Parathyroid adenoma (tissue), 2 donors: ENCODE measurements around the gene POLR3K.

Experiments
- H2AFZ ChIP-seq: fragments of 300-600 bp; sonication (generic); one replicate; pipeline ENCODE4 v1.7.0; 2017; ENCODE audit warnings: antibody characterized with exemption, mild to moderate bottlenecking
- H3K27ac ChIP-seq: fragments of 300-600 bp; sonication (generic); one replicate; pipeline ENCODE4 v1.7.0; 2017
- H3K27me3 ChIP-seq: fragments of 300-600 bp; sonication (generic); one replicate; pipeline ENCODE4 v1.7.0; 2017; ENCODE audit warnings: low read length; ENCODE audit not compliant: control insufficient read depth, insufficient read depth
- H3K36me3 ChIP-seq: fragments of 300-600 bp; sonication (generic); one replicate; pipeline ENCODE4 v1.7.0; 2017; ENCODE audit warnings: low read length; ENCODE audit not compliant: control insufficient read depth, insufficient read depth
- H3K4me1 ChIP-seq: fragments of 300-600 bp; sonication (generic); one replicate; pipeline ENCODE4 v1.7.0; 2017; ENCODE audit warnings: control low read depth
- H3K4me2 ChIP-seq: fragments of 300-600 bp; sonication (generic); one replicate; pipeline ENCODE4 v1.7.0; 2017; ENCODE audit warnings: low read length
- H3K4me3 ChIP-seq: fragments of 300-600 bp; sonication (generic); one replicate; pipeline ENCODE4 v1.7.0; 2017; ENCODE audit warnings: low read depth, low read length
- H3K79me2 ChIP-seq: fragments of 300-600 bp; sonication (generic); one replicate; pipeline ENCODE4 v1.7.0; 2017; ENCODE audit warnings: control low read depth
- H3K9ac ChIP-seq: fragments of 300-600 bp; sonication (generic); one replicate; pipeline ENCODE4 v1.7.0; 2017; ENCODE audit warnings: mild to moderate bottlenecking
- H3K9me3 ChIP-seq: fragments of 300-600 bp; sonication (generic); one replicate; pipeline ENCODE4 v1.7.0; 2017; ENCODE audit warnings: low read length; ENCODE audit not compliant: control insufficient read depth
- TF ChIP-seq, protein P1 (sequence below): fragments of 300-600 bp; sonication (generic); IDR thresholded peaks from one replicate; pipeline ENCODE4 v1.7.0; 2017; ENCODE audit warnings: antibody characterized with exemption, mild to moderate bottlenecking
- donor health status: primary hyperparathyroidism.

The POLR3K gene

DNA sequence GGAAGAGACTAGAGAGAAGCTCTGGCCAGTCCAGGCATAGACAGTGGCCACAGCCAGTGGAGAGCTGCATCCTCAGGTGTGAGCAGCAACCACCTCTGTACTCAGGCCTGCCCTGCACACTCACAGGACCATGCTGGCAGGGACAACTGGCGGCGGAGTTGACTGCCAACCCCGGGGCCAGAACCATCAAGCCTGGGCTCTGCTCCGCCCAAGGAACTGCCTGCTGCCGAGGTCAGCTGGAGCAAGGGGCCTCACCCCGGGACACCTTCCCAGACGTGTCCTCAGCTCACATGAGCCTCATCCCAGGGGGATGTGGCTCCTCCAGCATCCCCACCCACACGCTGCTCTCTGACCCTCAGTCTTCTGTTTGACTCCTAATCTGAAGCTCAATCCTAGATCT is 15.8 kb upstream of the POLR3K start:
- H3K27me3 ChIP-seq = no peaks in the 10 kb centered on the region
- no peak overlapping the region for H2AFZ ChIP-seq
- H3K9me3 ChIP-seq = no peaks in the 10 kb centered on the region
- no peaks in the 10 kb centered on the region for H3K36me3 ChIP-seq
- peaks cover 9% of the 10 kb centered on the region for H3K4me1 ChIP-seq
- peaks cover 12% of the 10 kb centered on the region for H3K79me2 ChIP-seq
- no peak overlapping the region for H3K4me3 ChIP-seq
- TF ChIP-seq, protein P1, sequence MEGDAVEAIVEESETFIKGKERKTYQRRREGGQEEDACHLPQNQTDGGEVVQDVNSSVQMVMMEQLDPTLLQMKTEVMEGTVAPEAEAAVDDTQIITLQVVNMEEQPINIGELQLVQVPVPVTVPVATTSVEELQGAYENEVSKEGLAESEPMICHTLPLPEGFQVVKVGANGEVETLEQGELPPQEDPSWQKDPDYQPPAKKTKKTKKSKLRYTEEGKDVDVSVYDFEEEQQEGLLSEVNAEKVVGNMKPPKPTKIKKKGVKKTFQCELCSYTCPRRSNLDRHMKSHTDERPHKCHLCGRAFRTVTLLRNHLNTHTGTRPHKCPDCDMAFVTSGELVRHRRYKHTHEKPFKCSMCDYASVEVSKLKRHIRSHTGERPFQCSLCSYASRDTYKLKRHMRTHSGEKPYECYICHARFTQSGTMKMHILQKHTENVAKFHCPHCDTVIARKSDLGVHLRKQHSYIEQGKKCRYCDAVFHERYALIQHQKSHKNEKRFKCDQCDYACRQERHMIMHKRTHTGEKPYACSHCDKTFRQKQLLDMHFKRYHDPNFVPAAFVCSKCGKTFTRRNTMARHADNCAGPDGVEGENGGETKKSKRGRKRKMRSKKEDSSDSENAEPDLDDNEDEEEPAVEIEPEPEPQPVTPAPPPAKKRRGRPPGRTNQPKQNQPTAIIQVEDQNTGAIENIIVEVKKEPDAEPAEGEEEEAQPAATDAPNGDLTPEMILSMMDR = no peak
- H3K4me2 ChIP-seq = no peak overlapping the region
- H3K27ac ChIP-seq = no peak overlapping the region
- H3K9ac ChIP-seq = no peak overlapping the region

DNA sequence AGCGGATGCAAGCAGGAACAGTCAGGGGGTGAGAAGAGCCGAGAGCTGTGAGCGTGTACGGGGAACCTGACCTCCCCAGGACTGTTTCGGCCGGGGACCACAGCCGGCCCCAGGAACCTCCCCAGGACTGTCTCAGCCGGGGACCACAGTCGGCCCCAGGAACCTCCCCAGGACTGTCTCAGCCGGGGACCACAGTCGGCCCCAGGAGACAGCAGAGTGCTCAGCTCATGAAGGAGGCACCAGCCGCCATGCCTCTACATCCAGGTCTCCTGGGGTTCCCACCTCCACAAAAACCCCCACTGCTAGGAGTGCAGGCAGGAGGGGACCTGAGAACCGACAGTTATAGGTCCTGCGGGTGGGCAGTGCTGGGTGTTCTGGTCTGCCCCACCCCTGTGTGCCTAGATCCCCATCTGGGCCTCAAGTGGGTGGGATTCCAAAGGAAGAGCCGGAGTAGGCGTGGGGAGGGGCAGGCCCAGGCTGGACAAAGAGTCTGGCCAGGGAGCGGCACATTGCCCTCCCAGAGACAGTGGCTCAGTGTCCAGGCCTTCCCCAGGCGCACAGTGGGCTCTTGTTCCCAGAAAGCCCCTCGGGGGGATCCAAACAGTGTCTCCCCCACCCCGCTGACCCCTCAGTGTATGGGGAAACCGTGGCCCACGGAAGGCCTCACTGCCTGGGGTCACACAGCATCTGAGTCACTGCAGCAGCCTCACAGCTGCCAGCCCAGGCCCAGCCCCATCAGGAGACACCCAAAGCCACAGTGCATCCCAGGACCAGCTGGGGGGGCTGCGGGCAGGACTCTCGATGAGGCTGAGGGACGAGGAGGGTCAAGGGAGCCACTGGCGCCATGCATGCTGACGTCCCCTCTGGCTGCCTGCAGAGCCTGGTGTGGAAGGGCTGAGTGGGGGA is 14.7 kb upstream of the POLR3K start:
- Histone ChIP-seq H3K9me3 (no peaks in the 10 kb centered on the region), H3K9ac (no peak overlapping the region), H3K27me3 (no peaks in the 10 kb centered on the region), H3K27ac (no peak overlapping the region), H3K4me1 (peaks cover 9% of the 10 kb centered on the region), H3K4me3 (no peak overlapping the region), H3K4me2 (no peak overlapping the region), H3K79me2 (peaks cover 12% of the 10 kb centered on the region), H3K36me3 (no peaks in the 10 kb centered on the region), H2AFZ (no peak overlapping the region)
- TF ChIP-seq, protein P1 = no peak

DNA sequence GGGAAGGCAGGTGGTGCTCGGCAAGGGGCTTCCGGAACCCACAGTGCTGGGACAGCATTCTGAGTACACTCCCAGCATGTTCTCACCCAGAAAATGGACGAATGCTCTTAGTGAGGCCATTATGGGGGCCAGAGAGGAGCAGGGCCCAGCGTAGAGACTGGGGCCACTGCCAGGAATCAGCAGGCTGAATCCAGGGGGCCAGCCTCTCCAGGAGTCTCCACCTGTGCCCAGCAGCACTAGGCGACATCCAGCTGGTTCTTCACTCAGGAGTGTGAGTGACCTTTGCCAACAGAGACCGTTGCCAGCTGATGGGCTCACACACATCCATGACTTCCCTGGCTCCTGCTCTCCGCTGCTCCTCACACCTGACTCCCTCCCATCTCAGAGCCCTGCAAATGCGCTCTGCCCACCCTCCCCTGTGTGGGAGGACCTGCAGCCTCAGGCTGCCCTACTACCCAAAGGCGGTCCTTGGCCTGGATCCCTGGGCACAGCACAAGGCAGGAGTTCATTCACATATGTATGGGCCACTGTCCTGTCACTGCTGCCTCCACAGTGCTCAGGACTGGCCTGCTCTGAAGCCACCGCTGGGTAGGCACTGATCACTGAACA is 13.9 kb upstream of the POLR3K start:
- no peaks in the 10 kb centered on the region for H3K9me3 ChIP-seq
- H3K79me2 ChIP-seq = peaks cover 12% of the 10 kb centered on the region
- H3K4me1 ChIP-seq = peaks cover 6% of the 10 kb centered on the region
- H3K9ac ChIP-seq = no peak overlapping the region
- no peak overlapping the region for H2AFZ ChIP-seq
- no peak overlapping the region for H3K27ac ChIP-seq
- no peak overlapping the region for H3K4me2 ChIP-seq
- no peaks in the 10 kb centered on the region for H3K36me3 ChIP-seq
- H3K27me3 ChIP-seq = no peaks in the 10 kb centered on the region
- no peak overlapping the region for H3K4me3 ChIP-seq
- TF ChIP-seq, protein P1 = no peak

DNA sequence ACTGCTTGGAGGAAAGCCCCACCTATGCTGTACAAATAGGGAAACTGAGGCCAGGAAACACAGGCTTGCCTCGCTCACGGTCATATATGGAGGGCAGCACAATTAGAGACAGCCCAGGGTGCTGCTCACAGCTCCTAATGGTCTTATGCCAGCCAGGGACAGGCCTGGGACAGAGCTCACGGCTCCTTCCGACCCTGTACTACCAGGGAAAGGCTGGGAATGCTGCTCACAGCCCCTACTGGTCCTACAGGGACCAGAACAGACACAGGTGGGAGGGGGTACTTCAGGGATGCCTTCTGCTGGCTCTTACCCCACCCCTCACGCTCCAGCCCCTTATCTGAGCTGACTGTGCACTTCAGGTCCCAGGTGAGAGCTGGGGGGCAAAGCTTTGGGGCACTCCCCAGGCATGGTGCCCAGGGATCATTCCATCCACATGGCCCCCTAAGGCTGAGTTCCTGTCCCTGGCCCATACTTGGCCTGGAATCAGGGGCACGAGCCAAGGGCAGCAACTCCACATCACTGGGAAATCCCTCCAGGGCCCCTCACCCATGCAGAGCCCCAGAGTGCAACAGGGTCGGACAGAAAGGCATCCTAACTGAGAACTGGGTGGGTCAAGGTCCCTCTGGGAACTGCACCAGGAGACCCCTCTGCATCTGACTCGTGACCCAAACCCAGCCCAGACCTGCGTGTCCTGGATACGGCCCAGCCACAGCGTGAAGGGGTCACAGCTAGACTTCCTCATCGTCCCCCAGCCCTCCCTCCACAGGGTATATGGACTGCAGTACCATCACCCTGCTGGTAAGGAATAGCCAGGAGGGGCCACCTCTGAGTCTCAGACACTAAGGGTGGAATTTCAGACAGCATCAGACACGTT is 13.1 kb upstream of the POLR3K start:
- TF ChIP-seq, protein P1 = no peak
- Histone ChIP-seq H2AFZ (no peak overlapping the region), H3K9me3 (no peaks in the 10 kb centered on the region), H3K9ac (no peak overlapping the region), H3K36me3 (no peaks in the 10 kb centered on the region), H3K79me2 (peaks cover 12% of the 10 kb centered on the region), H3K4me2 (no peak overlapping the region), H3K27ac (no peak overlapping the region), H3K4me1 (peaks cover 6% of the 10 kb centered on the region), H3K4me3 (no peak overlapping the region), H3K27me3 (no peaks in the 10 kb centered on the region)
